Breast epithelium (tissue), 4 donors: ENCODE results near the gene ADGRV1. TPM values are rescaled to one million over a fixed set of nuclear protein-coding genes. Genes with fewer than 3 reads are reported as not detected.

Experiments used
- DNase-seq, 2 donors: peaks; one replicate each; pipeline ENCODE4 v3.0.0-alpha.2; 2019; ENCODE audit warnings: low spot score in 2 of 2
- H3K27ac ChIP-seq, 2 donors: fragments of 200-600 bp; sonication (generic) in 1 of 2; one replicate each; pipeline ENCODE4 v1.5.1; 2016 to 2019; ENCODE audit warnings: mild to moderate bottlenecking in 1 of 2
- H3K27me3 ChIP-seq, 2 donors: fragments of 200-600 bp; sonication (generic) in 1 of 2; one replicate each; pipeline versions ENCODE4 v1.5.1 to v1.6.0; 2017 to 2019; ENCODE audit warnings: control low read depth in 1 of 2, mild to moderate bottlenecking in 1 of 2
- H3K36me3 ChIP-seq: fragments of 200-600 bp; one replicate; pipeline ENCODE4 v1.5.1; 2019
- H3K4me1 ChIP-seq, 2 donors: fragments of 200-600 bp; sonication (generic); one replicate each; pipeline ENCODE4 v1.5.1; 2016 to 2019; ENCODE audit warnings: control low read depth in 1 of 2
- H3K4me3 ChIP-seq, 3 donors: fragments of 200-600 bp; sonication (generic); 1 replicate in 2 of 3; 2 replicates in 1 of 3; pipeline ENCODE4 v1.5.1; 2016 to 2019; ENCODE audit warnings: mild to moderate bottlenecking in 3 of 3, moderate library complexity in 2 of 3
- H3K9me3 ChIP-seq, 2 donors: fragments of 200-600 bp; sonication (generic) in 1 of 2; one replicate each; pipeline ENCODE4 v1.5.1; 2016 to 2019; ENCODE audit warnings: control low read depth in 1 of 2
- POLR2A ChIP-seq: fragments of 450-650 bp; IDR thresholded peaks from one replicate; pipeline ENCODE4 v1.6.1; 2016; ENCODE audit warnings: antibody characterized with exemption, mild to moderate bottlenecking, moderate library complexity
- POLR2AphosphoS5 ChIP-seq, 3 donors: sonication (generic); formaldehyde crosslinking; IDR thresholded peaks; one replicate each; pipeline ENCODE4 v1.6.1; 2017; ENCODE audit warnings: antibody characterized with exemption in 3 of 3
- intact Hi-C: fragments of 100-400 bp; cut with DNase I; formaldehyde crosslinking; loops from one replicate; pipeline ENCODE4 v1.15.1; 2023; ENCODE audit warnings: low total_unique reads
- total RNA-seq, 3 donors: library from RNA; depleted of rRNA; stranded (reverse); fragments of >200 nt; gene quantifications; one replicate each; pipeline ENCODE4 v1.1.0, GENCODE V29; 2016
- TF ChIP-seq, protein P1 (sequence below), 3 donors: fragments of 450-650 bp; IDR thresholded peaks; one replicate each; pipeline ENCODE4 v1.5.1; 2016 to 2017; ENCODE audit warnings: antibody characterized with exemption in 3 of 3, mild to moderate bottlenecking in 3 of 3, moderate library complexity in 3 of 3

The ADGRV1 gene
- total RNA-seq, 3 donors from 2014 or later = 0.32 to 85.2 (median 55.3) TPM

DNA sequence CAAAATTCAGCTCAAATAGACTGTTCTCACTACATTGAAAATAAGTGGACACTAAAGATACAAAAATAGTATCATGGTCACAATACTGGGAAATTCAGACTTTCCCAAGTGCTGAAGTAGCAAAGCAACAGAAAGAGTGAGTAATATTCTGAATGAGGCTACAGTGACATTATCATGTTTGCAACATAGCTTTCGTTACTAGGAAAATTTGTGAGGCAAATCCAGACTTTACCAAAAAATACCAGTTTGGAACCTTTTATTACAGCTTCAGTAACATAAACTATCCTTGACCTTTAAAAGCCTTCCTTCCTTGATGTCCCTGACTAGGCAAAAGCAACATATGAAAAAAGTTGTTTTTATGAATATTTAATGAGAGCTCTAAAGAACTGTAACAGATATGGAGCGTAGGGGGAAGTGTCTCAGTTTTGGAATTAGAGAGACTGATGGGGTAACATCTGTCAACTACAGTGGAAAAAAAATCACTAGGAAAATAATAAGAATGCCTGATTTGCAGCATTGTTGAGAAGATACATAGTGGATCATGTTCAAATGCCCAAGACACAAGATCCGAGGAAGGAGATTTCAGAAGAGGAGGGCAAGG lies 312.9 kb downstream of the ADGRV1 start:
- Histone ChIP-seq H3K36me3 (no peaks in the 10 kb centered on the region), H3K9me3 (no peaks in the 10 kb centered on the region), H3K4me3 (no peak overlapping the region), H3K4me1 (no peaks in the 10 kb centered on the region), H3K27me3 (no peaks in the 10 kb centered on the region), H3K27ac (no peak overlapping the region)
- TF ChIP-seq, protein P1, sequence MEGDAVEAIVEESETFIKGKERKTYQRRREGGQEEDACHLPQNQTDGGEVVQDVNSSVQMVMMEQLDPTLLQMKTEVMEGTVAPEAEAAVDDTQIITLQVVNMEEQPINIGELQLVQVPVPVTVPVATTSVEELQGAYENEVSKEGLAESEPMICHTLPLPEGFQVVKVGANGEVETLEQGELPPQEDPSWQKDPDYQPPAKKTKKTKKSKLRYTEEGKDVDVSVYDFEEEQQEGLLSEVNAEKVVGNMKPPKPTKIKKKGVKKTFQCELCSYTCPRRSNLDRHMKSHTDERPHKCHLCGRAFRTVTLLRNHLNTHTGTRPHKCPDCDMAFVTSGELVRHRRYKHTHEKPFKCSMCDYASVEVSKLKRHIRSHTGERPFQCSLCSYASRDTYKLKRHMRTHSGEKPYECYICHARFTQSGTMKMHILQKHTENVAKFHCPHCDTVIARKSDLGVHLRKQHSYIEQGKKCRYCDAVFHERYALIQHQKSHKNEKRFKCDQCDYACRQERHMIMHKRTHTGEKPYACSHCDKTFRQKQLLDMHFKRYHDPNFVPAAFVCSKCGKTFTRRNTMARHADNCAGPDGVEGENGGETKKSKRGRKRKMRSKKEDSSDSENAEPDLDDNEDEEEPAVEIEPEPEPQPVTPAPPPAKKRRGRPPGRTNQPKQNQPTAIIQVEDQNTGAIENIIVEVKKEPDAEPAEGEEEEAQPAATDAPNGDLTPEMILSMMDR (IDR thresholded peaks at IDR 0.05) = no peak
- TF ChIP-seq POLR2A = no peak
- TF ChIP-seq POLR2AphosphoS5 (IDR thresholded peaks at IDR 0.05) = no peak
- no peak for DNase-seq
- intact Hi-C loops = no loop called here

DNA sequence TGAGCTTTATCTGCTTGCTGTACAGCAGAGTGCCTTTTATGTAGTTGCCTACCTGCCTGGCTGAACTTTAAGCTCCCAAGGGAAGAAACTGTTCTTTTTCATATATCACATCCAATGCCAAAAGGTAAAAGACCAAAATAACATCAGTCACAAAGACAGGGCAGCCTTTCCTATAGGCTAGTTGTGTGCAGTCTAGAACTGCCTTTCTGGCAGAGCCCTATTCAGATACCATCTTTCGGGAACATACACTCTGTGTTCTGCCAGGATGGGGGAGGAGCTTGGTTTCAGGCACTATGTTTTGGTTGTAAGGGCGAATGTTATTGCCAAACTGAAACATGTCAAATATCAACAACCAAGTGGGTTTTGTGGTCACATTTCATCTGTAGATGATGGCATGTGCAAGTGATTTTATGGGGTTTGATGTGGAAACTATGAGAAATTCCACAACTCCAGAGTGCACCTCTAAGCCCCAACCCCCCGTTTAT lies 314.5 kb downstream of the ADGRV1 start:
- Histone ChIP-seq H3K9me3 (no peaks in the 10 kb centered on the region), H3K4me1 (no peaks in the 10 kb centered on the region), H3K4me3 (no peak overlapping the region), H3K27ac (no peak overlapping the region), H3K36me3 (no peaks in the 10 kb centered on the region), H3K27me3 (no peaks in the 10 kb centered on the region)
- no peak for DNase-seq
- TF ChIP-seq POLR2AphosphoS5 (IDR thresholded peaks at IDR 0.05) = no peak
- TF ChIP-seq POLR2A = no peak
- TF ChIP-seq, protein P1 (IDR thresholded peaks at IDR 0.05) = no peak
- intact Hi-C loops = no loop called here

DNA sequence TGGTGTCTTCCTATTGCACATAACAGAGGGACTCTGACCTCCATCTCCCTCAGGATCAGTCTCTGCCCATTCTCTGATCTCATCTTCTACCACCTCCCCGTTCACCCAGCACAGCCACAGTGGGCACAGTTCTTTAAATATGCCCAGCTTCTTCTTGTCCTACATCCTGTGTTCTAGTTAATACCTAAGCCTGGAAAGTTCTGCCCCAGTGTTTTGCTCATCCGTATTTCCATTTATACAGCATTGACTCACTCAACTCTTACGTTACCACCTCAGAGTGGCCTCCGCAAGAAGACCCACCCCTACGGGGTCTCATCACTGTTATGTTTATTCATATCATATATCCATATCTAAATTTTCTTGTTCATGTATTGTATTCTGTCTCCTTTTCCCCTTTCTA lies 315.5 kb downstream of the ADGRV1 start:
- TF ChIP-seq POLR2AphosphoS5 (IDR thresholded peaks at IDR 0.05) = no peak
- TF ChIP-seq, protein P1 (IDR thresholded peaks at IDR 0.05) = no peak
- TF ChIP-seq POLR2A = no peak
- Histone ChIP-seq H3K4me1 (no peaks in the 10 kb centered on the region), H3K27me3 (no peaks in the 10 kb centered on the region), H3K9me3 (no peaks in the 10 kb centered on the region), H3K36me3 (no peaks in the 10 kb centered on the region), H3K4me3 (no peak overlapping the region), H3K27ac (no peak overlapping the region)
- DNase-seq = no peak
- intact Hi-C loops = no loop called here

DNA sequence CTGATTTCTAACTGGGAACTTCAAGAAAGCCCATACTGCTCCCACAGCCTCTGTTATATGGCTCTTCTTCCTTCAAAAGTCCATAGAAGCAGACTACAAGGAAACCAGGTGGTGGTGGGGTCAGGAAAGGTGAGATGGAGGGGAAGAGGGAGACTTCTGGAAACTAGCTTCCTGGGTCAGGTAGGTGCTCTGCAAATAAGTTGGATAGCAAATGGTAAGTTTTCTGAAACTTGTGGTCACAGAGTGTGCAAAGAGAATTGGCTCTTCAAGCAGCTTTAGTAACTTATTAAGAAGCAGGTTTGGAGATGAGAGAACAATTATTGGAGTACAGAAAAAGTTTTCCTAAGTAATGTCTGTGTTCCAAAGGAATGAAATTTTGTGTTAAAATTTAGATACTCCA lies 316.9 kb downstream of the ADGRV1 start:
- no peak overlapping the region for H3K27ac ChIP-seq
- H3K4me1 ChIP-seq = no peaks in the 10 kb centered on the region
- TF ChIP-seq POLR2A (no peak), POLR2AphosphoS5 (IDR thresholded peaks at IDR 0.05) (no peak)
- TF ChIP-seq, protein P1 (IDR thresholded peaks at IDR 0.05) = no peak
- H3K9me3 ChIP-seq = no peaks in the 10 kb centered on the region
- no peak for DNase-seq
- H3K4me3 ChIP-seq = no peak overlapping the region
- no peaks in the 10 kb centered on the region for H3K27me3 ChIP-seq
- no peaks in the 10 kb centered on the region for H3K36me3 ChIP-seq
- intact Hi-C loops = no loop called here

DNA sequence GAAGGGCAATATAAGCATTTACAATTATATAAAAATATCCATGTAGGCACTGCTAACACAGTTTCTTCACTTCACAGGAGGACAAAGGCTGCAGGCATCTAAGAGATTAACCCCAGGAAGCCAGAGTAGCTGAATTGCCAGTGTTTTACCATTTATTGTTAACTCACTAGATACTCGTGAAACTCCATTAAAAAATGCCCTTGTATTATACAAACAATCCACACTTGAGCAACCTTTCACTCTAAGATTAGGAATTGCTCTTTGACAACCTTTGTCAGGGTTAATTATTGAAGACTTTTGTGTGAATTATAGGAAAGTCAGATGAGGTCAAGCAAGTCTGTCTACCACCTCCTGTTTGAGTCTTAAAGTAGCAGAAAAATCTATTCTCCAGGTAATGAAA lies 317.8 kb downstream of the ADGRV1 start:
- Histone ChIP-seq H3K27ac (no peak overlapping the region), H3K4me3 (no peak overlapping the region), H3K4me1 (no peaks in the 10 kb centered on the region), H3K36me3 (no peaks in the 10 kb centered on the region), H3K9me3 (no peaks in the 10 kb centered on the region), H3K27me3 (no peaks in the 10 kb centered on the region)
- TF ChIP-seq, protein P1 (IDR thresholded peaks at IDR 0.05) = no peak
- TF ChIP-seq POLR2AphosphoS5 (IDR thresholded peaks at IDR 0.05) = no peak
- TF ChIP-seq POLR2A = no peak
- intact Hi-C loops = no loop called here
- no peak for DNase-seq
